Stimulated activated CD4-positive, alpha-beta T cell treated with anti-CD3 and anti-CD28 coated beads, TNF-alpha, amount 100 ng/mL, for 48 hours (primary cell): ENCODE data around the gene NKTR.
"Not testable (repeated sequence)": the region's sequence is repeated elsewhere in the genome, so short reads cannot be mapped to it uniquely, and the experiment has no call there.

Experiments
- DNase-seq, 3 donors: peaks; one replicate each; pipeline ENCODE4 v3.0.0-alpha.2; 2020; ENCODE audit warnings: low read depth in 3 of 3

Gene NKTR

DNA sequence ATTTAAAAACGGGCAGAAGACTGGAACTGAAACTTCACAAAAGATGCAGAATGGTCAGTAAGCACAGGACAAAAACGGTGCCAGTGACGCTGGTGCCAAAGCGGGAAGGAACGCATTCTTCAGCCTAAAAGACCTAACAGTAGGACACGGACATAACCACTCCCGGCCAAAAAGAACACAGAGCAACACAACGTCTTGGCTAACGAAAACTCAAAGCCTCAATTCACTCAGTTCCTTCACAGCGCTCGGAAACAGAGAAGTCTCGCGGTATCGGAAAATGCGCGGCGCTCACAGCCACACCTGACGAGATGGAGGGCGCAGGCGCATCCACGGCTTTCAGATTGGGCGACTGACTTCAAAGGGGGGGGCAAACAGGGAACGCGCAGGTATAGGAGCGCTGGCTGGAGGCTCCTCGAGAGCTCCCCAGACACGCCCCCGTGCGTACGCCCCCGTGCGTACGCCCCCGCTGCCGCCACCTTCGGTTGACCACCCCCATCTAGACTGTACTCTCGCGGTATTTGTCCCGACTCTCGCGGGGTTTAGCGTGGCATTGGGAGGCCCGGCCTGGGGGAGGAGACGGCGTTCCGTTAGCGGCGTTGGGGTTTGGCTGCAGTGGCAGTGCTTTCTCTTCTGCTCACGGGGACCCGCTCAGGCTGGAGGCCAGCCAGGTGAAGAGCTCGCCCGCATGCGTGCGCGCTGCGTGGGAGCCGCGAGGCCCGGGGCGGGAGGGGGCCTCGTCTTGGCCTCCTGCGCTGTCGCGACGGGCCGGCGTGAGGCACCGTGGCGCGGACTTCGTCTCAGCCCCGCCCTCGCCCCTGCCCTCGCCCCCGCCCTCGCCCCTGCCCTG is at the start of gene NKTR:
NKTR (plus strand) TSS at position 576 of the 847 bp plus-strand sequence. CDS start 321 bp downstream, outside the sequence.
- peak; percentile 98 to 100 (median 99) for DNase-seq

GRCh38 chr3:42552830-42553229 is 47.7 kb upstream of the NKTR start:
- no peak for DNase-seq

GRCh38 chr3:42556089-42556632 is 44.3 kb upstream of the NKTR start:
- no peak for DNase-seq

- not testable (repeated sequence) for DNase-seq
Measured at GRCh38 chr3:42556817-42557216, 43.7 kb upstream of the NKTR start.

- DNase-seq = no peak
Measured at GRCh38 chr3:42557854-42558253, 42.6 kb upstream of the NKTR start.

DNA sequence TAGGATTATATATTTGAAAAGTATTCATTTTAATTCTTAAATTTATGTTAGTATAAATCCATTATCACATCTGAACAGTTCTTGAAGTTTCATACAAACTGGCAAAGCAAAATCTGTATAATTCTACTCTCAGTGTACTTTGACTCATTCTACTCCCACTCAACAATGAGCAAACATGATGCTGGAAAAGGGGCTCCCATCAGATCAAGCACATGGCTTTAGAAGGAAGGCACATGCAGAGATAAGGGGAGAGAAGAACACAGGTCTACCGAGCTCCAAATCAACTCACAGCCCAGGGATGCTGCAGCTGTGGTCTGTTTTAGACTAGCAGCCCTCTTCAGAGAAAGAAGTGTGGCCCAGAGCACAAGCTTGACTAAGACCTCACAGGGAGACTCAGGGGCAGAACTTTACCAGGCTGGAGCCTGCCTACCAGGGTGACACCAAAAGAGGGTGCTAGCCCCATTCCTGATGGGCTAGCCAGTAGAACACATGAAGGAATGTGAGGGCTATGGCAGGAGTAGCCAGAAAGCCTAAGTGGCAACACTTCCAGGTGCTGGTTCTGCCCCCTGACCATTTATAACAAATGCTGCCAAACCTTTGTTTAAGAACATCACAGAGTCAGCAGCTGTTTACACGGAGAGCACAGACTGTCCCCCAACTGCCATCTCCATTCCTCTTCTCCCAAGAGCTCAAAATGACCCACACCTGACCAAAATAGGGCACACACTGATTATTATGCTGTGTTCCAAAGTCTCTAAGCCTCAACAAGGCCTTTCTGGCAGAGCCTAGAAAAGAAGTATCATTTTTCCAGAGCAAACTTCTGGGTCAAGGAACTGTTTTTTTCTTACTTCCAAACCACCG is 38.2 kb upstream of the NKTR start:
- DNase-seq = no peak

GRCh38 chr3:42569593-42570142 is 30.8 kb upstream of the NKTR start:
- DNase-seq = no peak

- DNase-seq = no peak
Measured at GRCh38 chr3:42572278-42572677, 28.2 kb upstream of the NKTR start.

- DNase-seq = no peak
Measured at GRCh38 chr3:42575137-42575741, 25.2 kb upstream of the NKTR start.

- DNase-seq = no peak
Measured at GRCh38 chr3:42578054-42578453, 22.4 kb upstream of the NKTR start.

DNA sequence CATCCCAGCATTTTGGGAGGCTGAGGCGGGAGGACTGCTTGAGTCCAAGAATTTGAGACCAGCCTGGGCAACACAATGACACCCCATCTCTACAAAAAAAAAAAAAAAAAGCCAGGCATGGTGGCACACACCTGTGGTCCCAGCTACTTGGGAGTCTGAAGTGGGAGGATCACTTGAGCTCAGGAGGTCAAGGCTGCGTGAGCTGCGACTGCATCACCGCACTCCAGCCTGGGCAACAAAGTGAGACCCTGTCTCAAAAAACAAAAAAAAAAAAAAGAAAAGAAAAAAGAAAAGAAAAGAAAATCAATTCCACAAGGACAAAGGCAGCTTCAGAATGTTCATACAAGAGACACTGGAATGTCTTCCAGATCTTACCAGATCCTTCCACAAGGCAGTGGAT is 21.1 kb upstream of the NKTR start:
- not testable (repeated sequence) for DNase-seq

GRCh38 chr3:42581400-42581708 is 19.1 kb upstream of the NKTR start:
- no peak for DNase-seq

GRCh38 chr3:42581709-42582473 is 18.6 kb upstream of the NKTR start, which contains the start of gene SEC22C:
TSS of gene SEC22C (minus strand) at chr3:42581967. CDS start at chr3:42569046, 12,921 bp downstream.
- DNase-seq = peak; percentile 92 to 96 (median 92)

DNA sequence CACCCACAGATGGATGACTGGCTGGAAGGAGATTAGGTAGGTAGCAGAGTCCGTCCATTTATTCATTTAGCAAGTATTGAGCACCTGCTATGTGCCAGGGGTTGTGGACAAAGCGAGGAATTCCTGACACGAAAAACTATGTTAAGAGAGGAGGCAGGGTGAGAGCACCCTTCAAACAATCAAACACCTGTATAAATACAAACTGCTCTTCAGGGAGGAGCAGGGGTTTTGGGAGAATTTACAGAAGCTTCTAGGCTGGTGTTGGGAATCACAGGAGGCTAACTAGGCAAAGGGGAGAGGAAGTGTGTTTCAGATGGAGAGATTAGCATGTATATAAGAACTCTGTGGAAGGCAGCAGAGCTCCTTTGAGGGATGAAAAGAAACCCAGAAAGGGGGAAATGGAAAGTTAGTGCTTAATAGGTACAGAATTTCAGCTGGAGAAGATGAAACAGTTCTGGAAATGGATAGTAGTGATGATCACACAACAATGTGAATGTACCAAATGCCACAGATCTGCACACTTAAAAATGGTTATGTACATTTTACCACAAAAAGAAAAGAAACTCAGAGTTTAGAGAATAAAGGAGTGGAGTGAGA is 17.9 kb upstream of the NKTR start:
- DNase-seq = no peak

DNA sequence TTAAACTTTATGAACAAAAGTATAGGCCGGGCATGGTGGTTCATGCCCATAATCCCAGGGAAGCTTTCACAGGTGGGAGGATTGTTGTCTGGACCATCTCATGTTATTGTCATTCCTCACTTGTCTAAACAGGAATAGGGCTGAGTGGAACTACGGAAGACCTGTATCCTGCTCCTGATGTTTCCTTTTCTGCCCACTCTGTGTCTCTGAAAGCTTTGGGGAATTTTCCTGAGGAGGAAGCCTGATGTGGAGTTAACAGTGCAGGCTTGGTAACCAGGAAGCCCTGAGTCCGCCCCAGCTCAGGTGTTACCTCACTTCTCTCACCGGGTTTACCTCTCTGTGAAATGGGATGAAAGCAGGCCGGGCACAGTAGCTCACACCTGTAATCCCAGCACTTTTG is 11.9 kb upstream of the NKTR start:
- no peak for DNase-seq

DNA sequence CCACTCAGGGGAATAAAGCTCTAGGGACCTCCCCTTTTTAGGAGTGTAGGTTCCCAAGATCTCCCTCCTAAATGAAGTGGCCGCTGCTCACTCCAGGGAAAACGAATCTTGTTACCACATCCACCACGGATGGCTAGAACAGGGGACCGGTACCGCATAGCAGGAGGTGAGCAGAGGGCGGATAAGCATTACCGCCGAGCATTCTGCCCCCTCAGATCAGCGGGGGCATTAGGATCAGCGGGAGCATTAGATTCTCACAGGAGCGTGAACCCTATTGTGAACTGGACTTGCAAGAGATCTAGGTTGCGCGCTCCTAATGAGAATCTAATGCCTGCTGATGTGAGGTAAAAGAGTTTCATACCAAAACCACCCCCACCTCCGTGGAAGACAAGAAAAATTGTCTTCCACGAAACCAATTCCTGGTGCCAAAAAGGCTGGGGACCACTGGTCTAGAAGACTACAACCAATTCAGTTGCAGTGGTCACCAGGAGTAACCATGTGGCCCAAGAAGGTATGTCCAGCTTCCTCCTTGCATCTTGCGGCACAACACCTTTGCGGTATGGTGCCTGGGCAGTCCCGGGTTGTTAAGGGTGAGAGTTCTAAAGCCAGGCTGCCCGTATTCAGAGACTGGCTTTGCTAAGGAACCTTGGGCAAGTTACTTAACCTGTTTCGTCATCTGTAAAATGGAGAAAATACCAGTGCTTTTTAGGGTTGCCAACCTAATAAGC is 10.9 kb upstream of the NKTR start:
- DNase-seq = no peak

DNA sequence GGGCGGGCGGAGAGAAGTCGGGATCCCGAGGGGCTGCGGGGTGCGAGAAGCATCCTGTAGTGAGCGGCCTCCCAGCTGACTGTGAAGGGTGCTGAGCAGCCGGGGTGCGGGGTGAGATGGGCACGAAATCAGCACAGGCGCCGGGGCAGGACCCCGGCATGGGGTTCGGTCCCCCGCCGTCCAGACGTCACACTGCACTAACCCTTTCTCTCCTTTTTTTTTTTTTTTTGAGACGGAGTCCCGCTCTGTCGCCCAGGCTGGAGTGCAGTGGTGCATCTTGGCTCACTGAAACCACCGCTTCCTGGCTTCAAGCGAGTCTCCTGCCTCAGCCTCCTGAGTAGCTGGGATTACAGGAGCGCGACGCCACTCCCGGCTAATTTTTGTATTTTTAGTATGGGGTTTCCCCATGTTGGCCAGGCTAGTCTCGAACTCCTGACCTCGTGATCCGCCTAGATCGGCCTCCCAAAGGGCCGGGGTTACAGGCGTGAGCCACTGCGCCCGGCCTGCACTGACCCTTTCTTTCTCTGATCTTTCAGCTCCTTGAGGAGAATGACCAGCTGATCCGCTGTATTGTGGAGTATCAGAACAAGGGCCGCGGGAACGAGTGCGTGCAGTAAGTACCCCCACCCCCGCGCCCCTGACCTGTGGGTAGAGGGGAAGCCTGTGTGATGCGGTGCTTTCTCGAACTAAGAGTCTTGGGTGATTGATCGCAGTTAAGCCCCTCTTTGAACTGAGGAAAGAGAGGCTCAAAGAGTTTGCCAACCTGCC is 9.3 kb upstream of the NKTR start:
- DNase-seq = no peak

GRCh38 chr3:42591811-42592210 is 8.7 kb upstream of the NKTR start:
- DNase-seq = no peak

DNA sequence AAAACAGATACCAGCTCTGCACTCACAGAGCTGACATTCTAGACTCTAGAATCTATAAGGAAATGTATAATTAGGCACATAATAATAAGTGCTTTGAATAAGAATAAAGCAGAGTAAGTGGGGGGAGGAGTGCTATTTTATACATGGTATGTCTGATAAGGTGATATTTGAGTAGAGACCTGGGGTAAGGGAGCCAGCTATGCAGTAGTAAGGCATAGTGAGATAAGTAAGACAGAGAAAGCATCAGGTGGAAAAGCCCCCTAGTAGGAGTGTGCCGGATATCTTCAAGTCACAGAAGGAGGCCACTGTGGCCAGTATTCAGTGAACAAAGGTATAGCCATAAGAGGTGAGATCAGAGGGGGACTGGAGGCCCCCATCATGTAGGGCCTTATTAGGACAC is 6.9 kb upstream of the NKTR start:
- DNase-seq = no peak
